Esophagus muscularis mucosa (tissue), 4 donors: ENCODE data around the gene IFT27.

Source experiments
- EP300 ChIP-seq: sonication (generic); formaldehyde crosslinking; IDR thresholded peaks from one replicate; pipeline ENCODE4 v1.6.1; 2017; ENCODE audit warnings: antibody characterized with exemption
- POLR2A ChIP-seq: fragments of 450-650 bp; IDR thresholded peaks from one replicate; pipeline ENCODE4 v1.6.1; 2017; ENCODE audit warnings: antibody characterized with exemption, moderate library complexity, mild to moderate bottlenecking, low read depth
- TF ChIP-seq, protein P1 (sequence below), 3 experiments: fragments of 200-600 bp in 2 of 3; fragments of 450-650 bp in 1 of 3; sonication (generic) in 2 of 3; IDR thresholded peaks; one replicate each; pipeline ENCODE4 v1.5.1; 2017 to 2019; ENCODE audit warnings: antibody characterized with exemption in 3 of 3, mild to moderate bottlenecking in 2 of 3, moderate library complexity in 1 of 3

GRCh38 chr22:36756031-36756430 is 19.9 kb downstream of the IFT27 start:
- TF ChIP-seq, protein P1, sequence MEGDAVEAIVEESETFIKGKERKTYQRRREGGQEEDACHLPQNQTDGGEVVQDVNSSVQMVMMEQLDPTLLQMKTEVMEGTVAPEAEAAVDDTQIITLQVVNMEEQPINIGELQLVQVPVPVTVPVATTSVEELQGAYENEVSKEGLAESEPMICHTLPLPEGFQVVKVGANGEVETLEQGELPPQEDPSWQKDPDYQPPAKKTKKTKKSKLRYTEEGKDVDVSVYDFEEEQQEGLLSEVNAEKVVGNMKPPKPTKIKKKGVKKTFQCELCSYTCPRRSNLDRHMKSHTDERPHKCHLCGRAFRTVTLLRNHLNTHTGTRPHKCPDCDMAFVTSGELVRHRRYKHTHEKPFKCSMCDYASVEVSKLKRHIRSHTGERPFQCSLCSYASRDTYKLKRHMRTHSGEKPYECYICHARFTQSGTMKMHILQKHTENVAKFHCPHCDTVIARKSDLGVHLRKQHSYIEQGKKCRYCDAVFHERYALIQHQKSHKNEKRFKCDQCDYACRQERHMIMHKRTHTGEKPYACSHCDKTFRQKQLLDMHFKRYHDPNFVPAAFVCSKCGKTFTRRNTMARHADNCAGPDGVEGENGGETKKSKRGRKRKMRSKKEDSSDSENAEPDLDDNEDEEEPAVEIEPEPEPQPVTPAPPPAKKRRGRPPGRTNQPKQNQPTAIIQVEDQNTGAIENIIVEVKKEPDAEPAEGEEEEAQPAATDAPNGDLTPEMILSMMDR (IDR thresholded peaks at IDR 0.05), result no peak
- TF ChIP-seq POLR2A, result no peak
- TF ChIP-seq EP300, result no peak
